PC-3 (cell line): ENCODE measurements around the gene MMP10. TPM values are rescaled to one million over a fixed set of nuclear protein-coding genes. Genes with fewer than 3 reads are reported as not detected.

Experiments used
- ATAC-seq: fragments of 200-7000 bp; cut with Tn5 transposase; 2 replicates; pipeline ENCODE4 v1.9.1; 2020; ENCODE audit warnings: mild to moderate bottlenecking, moderate library complexity
- BruUV-seq: library from RNA; stranded (reverse); fragments of 400-500 nt; replicated peaks from 2 replicates; lab custom pipeline; 2021; lab: Mats Ljungman, UMichigan
- CTCF ChIA-PET: fragments of 300-600 bp; sonication (Branson Sonifier 250); formaldehyde crosslinking; loops from one replicate; lab custom pipeline; 2022; ENCODE audit warnings: antibody characterized with exemption; lab: Charles Lee
- POLR2A ChIA-PET: fragments of 300-600 bp; sonication (Branson Sonifier 250); formaldehyde crosslinking; loops from one replicate; lab custom pipeline; 2022; ENCODE audit warnings: antibody characterized with exemption; ENCODE audit not compliant: unreplicated experiment; lab: Charles Lee
- DNase-seq: peaks from one replicate; pipeline ENCODE4 v3.0.0-alpha.2; 2015
- H2AFZ ChIP-seq: fragments of 300-600 bp; sonication (generic); 2 replicates; pipeline ENCODE4 v1.6.0; 2016; ENCODE audit warnings: antibody characterized with exemption, low read length
- H3F3A ChIP-seq: fragments of 300-600 bp; sonication (generic); one replicate; pipeline ENCODE4 v1.6.0; 2017; ENCODE audit warnings: antibody characterized with exemption, low read length, control low read depth, mild to moderate bottlenecking; ENCODE audit not compliant: unreplicated experiment
- H3K27ac ChIP-seq: fragments of 300-600 bp; sonication (generic); 2 replicates; pipeline ENCODE4 v1.5.1; 2016; ENCODE audit warnings: mild to moderate bottlenecking, low read length
- H3K27me3 ChIP-seq: fragments of 300-600 bp; sonication (generic); 2 replicates; pipeline ENCODE4 v1.6.1; 2016; ENCODE audit warnings: low read length, mixed read lengths
- H3K36me3 ChIP-seq: fragments of 300-600 bp; sonication (generic); 2 replicates; pipeline ENCODE4 v1.6.1; 2016; ENCODE audit warnings: low read depth, mixed run types, low read length, mixed read lengths
- H3K4me1 ChIP-seq: fragments of 300-600 bp; sonication (generic); 2 replicates; pipeline ENCODE4 v1.5.1; 2016; ENCODE audit warnings: low read length; ENCODE audit not compliant: insufficient read depth
- H3K4me2 ChIP-seq: fragments of 300-600 bp; sonication (generic); 2 replicates; pipeline ENCODE4 v1.6.0; 2016; ENCODE audit warnings: low read length
- H3K4me3 ChIP-seq: fragments of 300-600 bp; sonication (generic); 2 replicates; pipeline ENCODE4 v1.5.1; 2016; ENCODE audit warnings: mild to moderate bottlenecking, low read length, mixed read lengths
- H3K79me2 ChIP-seq: fragments of 300-600 bp; sonication (generic); 2 replicates; pipeline ENCODE4 v1.6.1; 2017; ENCODE audit warnings: low read length, mixed read lengths
- H3K9ac ChIP-seq: fragments of 300-600 bp; sonication (generic); 2 replicates; pipeline ENCODE4 v1.6.0; 2016; ENCODE audit warnings: mild to moderate bottlenecking, low read length
- H3K9me2 ChIP-seq: fragments of 300-600 bp; sonication (generic); replicated peaks from 2 replicates; pipeline ENCODE4 v1.6.1; 2016; ENCODE audit warnings: mixed run types, low read length, mixed read lengths
- H3K9me3 ChIP-seq: fragments of 300-600 bp; sonication (generic); 2 replicates; pipeline ENCODE4 v1.6.1; 2016; ENCODE audit warnings: low read length, mixed read lengths
- H4K20me1 ChIP-seq: fragments of 300-600 bp; sonication (generic); 2 replicates; pipeline ENCODE4 v1.6.1; 2016; ENCODE audit warnings: low read length, mixed read lengths
- EZH2 ChIP-seq: fragments of 300-600 bp; sonication (generic); IDR thresholded peaks from one replicate; pipeline ENCODE4 v1.6.1; 2017; ENCODE audit warnings: antibody characterized with exemption, mild to moderate bottlenecking, low read length; ENCODE audit not compliant: unreplicated experiment
- EZH2phosphoT487 ChIP-seq: fragments of 300-600 bp; sonication (generic); IDR thresholded peaks from 2 replicates; pipeline ENCODE4 v1.6.1; 2018; ENCODE audit warnings: mild to moderate bottlenecking, antibody characterized with exemption, low read length, borderline replicate concordance
- intact Hi-C: fragments of 100-400 bp; cut with micrococcal nuclease; formaldehyde crosslinking; loops from 2 replicates; pipeline ENCODE4 v1.9.0; 2023
- total RNA-seq: library from RNA; depleted of rRNA; stranded (reverse); fragments of >200 nt; gene quantifications from 2 replicates; pipeline ENCODE4 v1.2.3, GENCODE V29; 2014
- TF ChIP-seq, protein P1 (sequence below): fragments of 300-600 bp; sonication (generic); conservative IDR thresholded peaks from 2 replicates; pipeline ENCODE4 v1.5.1; 2017; ENCODE audit warnings: antibody characterized with exemption, low read depth, mild to moderate bottlenecking, low read length

The MMP10 gene
- total RNA-seq, 1 experiment from 2014 or later: 0.07 TPM

DNA sequence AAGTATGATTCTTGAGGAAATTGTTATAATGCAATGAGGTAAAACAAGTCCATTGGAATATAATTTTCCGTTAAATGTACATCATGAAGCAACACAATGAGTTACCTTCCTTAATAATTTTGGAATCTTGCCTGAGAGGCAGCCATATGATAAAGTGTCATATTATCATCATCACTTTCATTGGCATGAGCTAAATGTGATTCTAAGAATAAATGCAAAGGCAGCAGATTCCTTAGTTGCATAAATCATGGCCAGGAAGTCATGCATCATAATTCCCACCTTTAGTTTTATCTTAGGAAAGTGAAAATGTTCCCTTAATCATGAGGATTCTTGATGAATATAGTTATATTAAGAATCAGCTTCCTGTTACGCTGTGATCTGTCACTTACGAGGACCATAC is 31.8 kb upstream of the MMP10 start:
- Histone ChIP-seq H3K79me2 (no peaks in the 10 kb centered on the region), H3K4me3 (no peak overlapping the region), H2AFZ (no peak overlapping the region), H3K4me1 (0 out of 2 replicates have a peak, but pooled peaks cover 5% of the 10 kb centered on the region), H3K36me3 (no peaks in the 10 kb centered on the region), H3F3A (no peaks in the 10 kb centered on the region), H3K4me2 (no peak overlapping the region), H3K9ac (no peak overlapping the region), H3K27me3 (no peaks in the 10 kb centered on the region), H3K9me2 (no peaks in the 10 kb centered on the region), H4K20me1 (no peaks in the 10 kb centered on the region), H3K9me3 (no peaks in the 10 kb centered on the region), H3K27ac (no peak overlapping the region)
- BruUV-seq: no TSS peak
- ChIA-PET POLR2A (no interaction called here), CTCF (no interaction called here)
- intact Hi-C loops: no loop called here
- no peak for DNase-seq
- TF ChIP-seq, protein P1, sequence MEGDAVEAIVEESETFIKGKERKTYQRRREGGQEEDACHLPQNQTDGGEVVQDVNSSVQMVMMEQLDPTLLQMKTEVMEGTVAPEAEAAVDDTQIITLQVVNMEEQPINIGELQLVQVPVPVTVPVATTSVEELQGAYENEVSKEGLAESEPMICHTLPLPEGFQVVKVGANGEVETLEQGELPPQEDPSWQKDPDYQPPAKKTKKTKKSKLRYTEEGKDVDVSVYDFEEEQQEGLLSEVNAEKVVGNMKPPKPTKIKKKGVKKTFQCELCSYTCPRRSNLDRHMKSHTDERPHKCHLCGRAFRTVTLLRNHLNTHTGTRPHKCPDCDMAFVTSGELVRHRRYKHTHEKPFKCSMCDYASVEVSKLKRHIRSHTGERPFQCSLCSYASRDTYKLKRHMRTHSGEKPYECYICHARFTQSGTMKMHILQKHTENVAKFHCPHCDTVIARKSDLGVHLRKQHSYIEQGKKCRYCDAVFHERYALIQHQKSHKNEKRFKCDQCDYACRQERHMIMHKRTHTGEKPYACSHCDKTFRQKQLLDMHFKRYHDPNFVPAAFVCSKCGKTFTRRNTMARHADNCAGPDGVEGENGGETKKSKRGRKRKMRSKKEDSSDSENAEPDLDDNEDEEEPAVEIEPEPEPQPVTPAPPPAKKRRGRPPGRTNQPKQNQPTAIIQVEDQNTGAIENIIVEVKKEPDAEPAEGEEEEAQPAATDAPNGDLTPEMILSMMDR: no peak
- TF ChIP-seq EZH2phosphoT487 (no peak), EZH2 (no peak)
- no peak for ATAC-seq

DNA sequence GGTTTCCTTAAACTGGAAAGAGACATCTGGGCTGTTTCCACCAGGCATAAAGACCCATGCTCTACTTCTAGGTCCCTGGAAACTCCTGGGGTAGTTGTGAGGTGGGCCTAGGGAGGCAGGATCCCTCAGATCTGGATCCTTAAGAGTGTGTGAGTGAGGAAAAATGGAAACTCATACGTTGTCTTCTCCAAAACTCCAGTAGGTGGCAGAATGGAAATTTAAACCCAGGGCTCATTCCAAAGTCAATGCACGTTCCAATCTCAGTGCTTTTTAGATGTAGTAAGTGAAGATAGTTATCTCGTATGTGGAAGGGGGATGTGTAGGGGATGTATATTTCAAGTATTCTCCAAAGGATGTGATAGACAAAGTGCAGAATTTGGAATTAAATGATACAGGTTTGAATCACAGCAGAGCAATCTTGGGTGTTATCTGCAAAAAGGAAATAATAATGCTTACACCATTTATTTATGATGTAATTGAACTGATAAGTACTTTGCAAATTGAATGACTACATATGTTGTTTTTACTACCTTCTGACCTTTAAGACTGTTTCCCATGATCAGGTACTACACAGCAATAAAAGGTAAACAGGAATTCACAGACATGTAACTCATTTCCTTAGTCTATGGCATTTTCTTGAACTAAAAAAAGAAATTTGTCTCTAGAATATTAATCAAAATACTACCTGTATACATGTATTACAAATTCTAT is 30.7 kb upstream of the MMP10 start:
- BruUV-seq: no TSS peak
- DNase-seq (peak; percentile 69), ATAC-seq (peak; percentile 86)
- Histone ChIP-seq H3K27me3 (no peaks in the 10 kb centered on the region), H2AFZ (0 out of 2 replicates have a peak overlapping the region, but pooled peaks have one; percentile 2), H3K36me3 (no peaks in the 10 kb centered on the region), H3K79me2 (no peaks in the 10 kb centered on the region), H3K27ac (no peak overlapping the region), H3K9me2 (no peaks in the 10 kb centered on the region), H3K9ac (no peak overlapping the region), H3K4me2 (no peak overlapping the region), H4K20me1 (no peaks in the 10 kb centered on the region), H3K4me1 (0 out of 2 replicates have a peak, but pooled peaks cover 5% of the 10 kb centered on the region), H3K9me3 (no peaks in the 10 kb centered on the region), H3F3A (no peaks in the 10 kb centered on the region), H3K4me3 (no peak overlapping the region)
- TF ChIP-seq EZH2: no peak
- TF ChIP-seq EZH2phosphoT487: no peak
- TF ChIP-seq, protein P1: peak; percentile 88
- intact Hi-C loops: loop anchor here (1.0 kb wide), 4 partner anchors 78 to 244 kb away; no protein-coding TSS in a partner anchor
- ChIA-PET CTCF (no interaction called here), POLR2A (no interaction called here)

DNA sequence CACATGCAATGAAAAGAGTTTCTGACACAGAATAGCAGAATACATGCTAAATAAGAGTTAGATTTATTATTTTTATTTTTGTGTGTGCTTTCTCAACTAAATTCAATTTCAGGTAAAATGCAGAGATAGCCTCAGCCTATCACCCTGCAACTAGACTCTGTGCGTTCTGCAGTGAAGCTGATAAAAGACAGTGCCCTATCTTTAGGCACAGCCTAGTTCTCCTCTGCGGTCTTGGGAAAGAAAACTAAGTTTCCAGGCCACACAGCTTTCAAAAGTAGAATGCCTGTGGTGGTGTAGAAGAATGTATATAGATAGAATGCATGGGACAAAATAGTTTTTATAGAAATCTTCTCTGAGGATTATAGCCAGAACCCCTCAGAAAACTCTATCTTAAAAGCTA is 29.5 kb upstream of the MMP10 start:
- TF ChIP-seq, protein P1: no peak
- TF ChIP-seq EZH2 (no peak), EZH2phosphoT487 (no peak)
- H3K9me2 ChIP-seq: no peaks in the 10 kb centered on the region
- H3K9me3 ChIP-seq: no peaks in the 10 kb centered on the region
- BruUV-seq: no TSS peak
- H3K9ac ChIP-seq: no peak overlapping the region
- no peaks in the 10 kb centered on the region for H4K20me1 ChIP-seq
- no peak overlapping the region for H2AFZ ChIP-seq
- 0 out of 2 replicates have a peak, but pooled peaks cover 5% of the 10 kb centered on the region for H3K4me1 ChIP-seq
- H3F3A ChIP-seq: no peaks in the 10 kb centered on the region
- POLR2A ChIA-PET: no interaction called here
- intact Hi-C loops: no loop called here
- H3K4me3 ChIP-seq: no peak overlapping the region
- no peaks in the 10 kb centered on the region for H3K27me3 ChIP-seq
- no peaks in the 10 kb centered on the region for H3K79me2 ChIP-seq
- H3K27ac ChIP-seq: no peak overlapping the region
- DNase-seq: no peak
- no peaks in the 10 kb centered on the region for H3K36me3 ChIP-seq
- no peak overlapping the region for H3K4me2 ChIP-seq
- no peak for ATAC-seq
- CTCF ChIA-PET: interaction anchor here (1.0 kb wide), 1 partner anchor 131 kb away, joined by 5 read pairs; no protein-coding TSS in a partner anchor
